Measurements from ENCODE around the gene HOXD4.

Gene HOXD4

GRCh38 chr2:176170602-176171305, 19.4 kb downstream of the HOXD4 start:
- no peak for DNase-seq (ENCODE audit: low spot score)

- DNase-seq (ENCODE audit: low spot score) = no peak
Measured at GRCh38 chr2:176171351-176172006, 20.1 kb downstream of the HOXD4 start.

GRCh38 chr2:176172007-176172894, 20.9 kb downstream of the HOXD4 start:
- no peak for DNase-seq (ENCODE audit: low spot score)

- DNase-seq (ENCODE audit: low spot score) = no peak
Measured at GRCh38 chr2:176172895-176173566, 21.7 kb downstream of the HOXD4 start.

GRCh38 chr2:176173567-176174381, 22.4 kb downstream of the HOXD4 start:
- no peak for DNase-seq (ENCODE audit: low spot score)

- no peak for DNase-seq (ENCODE audit: low spot score)
Measured at GRCh38 chr2:176174382-176174823, 23.1 kb downstream of the HOXD4 start.

- no peak for DNase-seq (ENCODE audit: low spot score)
Measured at GRCh38 chr2:176174824-176175708, 23.7 kb downstream of the HOXD4 start.

- DNase-seq (ENCODE audit: low spot score) = no peak
Measured at GRCh38 chr2:176175709-176176607, 24.6 kb downstream of the HOXD4 start.

- DNase-seq (ENCODE audit: low spot score) = no peak
Measured at GRCh38 chr2:176177580-176178037, 26.3 kb downstream of the HOXD4 start.

- no peak for DNase-seq (ENCODE audit: low spot score)
Measured at GRCh38 chr2:176178038-176178756, 26.8 kb downstream of the HOXD4 start.

- no peak for DNase-seq (ENCODE audit: low spot score)
Measured at GRCh38 chr2:176178757-176179295, 27.5 kb downstream of the HOXD4 start.

- no peak for DNase-seq (ENCODE audit: low spot score)
Measured at GRCh38 chr2:176181551-176181950, 30.2 kb downstream of the HOXD4 start.

GRCh38 chr2:176182671-176183070, 31.3 kb downstream of the HOXD4 start:
- no peak for DNase-seq (ENCODE audit: low spot score)

GRCh38 chr2:176184749-176185148, 33.4 kb downstream of the HOXD4 start:
- no peak for DNase-seq (ENCODE audit: low spot score)

- DNase-seq (ENCODE audit: low spot score) = no peak
Measured at GRCh38 chr2:176186024-176186423, 34.7 kb downstream of the HOXD4 start.

GRCh38 chr2:176187200-176187898, 36.0 kb downstream of the HOXD4 start:
- no peak for DNase-seq (ENCODE audit: low spot score)

All from CD4-positive, alpha-beta T cell treated with Interleukin-15 for 4 hours (primary cell).